SHP77 (cell line): ENCODE results near the gene IFT52.
"Not testable (repeated sequence)": the region's sequence is repeated elsewhere in the genome, so short reads cannot be mapped to it uniquely, and the experiment has no call there.

Experiments used
- DNase-seq, 2 experiments: peaks; one replicate each; lab custom pipeline; 2025; lab: John Stamatoyannopoulos, UW

IFT52 gene

GRCh38 chr20:43567477-43567876, 23.3 kb upstream of the IFT52 start:
- DNase-seq = no peak

DNA sequence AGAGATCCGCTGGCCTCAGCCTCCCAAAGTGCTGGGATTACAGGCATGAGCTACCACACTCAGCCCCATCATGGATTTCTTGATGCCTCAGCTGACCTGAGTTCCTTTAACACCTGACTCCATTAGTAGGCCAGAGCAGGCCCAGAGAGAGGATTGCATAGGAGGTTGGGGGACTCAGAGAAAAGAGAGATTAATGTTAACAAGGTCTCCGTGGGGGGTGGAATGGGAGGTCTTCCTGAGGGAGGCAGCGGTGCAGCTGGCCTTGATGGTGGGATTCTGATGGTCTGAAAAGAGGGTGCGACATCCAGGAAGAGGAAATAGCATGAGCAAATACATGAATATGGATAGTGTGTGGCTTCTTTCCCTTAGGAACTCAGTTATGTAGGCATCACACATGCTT, 22.0 kb upstream of the IFT52 start:
- no peak for DNase-seq

DNA sequence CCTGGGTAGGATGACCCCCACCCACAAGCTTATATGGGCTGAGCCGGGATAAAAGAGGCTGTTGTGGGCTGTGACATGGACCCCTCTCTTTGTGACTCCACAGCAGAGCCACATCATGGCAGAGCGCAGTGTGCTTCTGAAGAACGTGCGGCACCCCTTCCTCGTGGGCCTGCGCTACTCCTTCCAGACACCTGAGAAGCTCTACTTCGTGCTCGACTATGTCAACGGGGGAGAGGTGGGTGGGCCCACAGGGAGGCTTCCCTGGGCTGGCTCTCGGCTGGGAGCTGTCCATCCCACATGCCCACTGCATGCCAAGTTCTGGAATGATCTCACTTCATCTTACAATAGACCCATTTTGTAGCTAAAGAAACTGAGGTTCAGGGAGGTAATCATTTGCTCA, 21.5 kb upstream of the IFT52 start:
- no peak for DNase-seq

- DNase-seq = no peak
Observed at GRCh38 chr20:43570496-43570895, 20.2 kb upstream of the IFT52 start.

- DNase-seq = no peak
Observed at GRCh38 chr20:43571310-43571709, 19.4 kb upstream of the IFT52 start.

- DNase-seq = no peak
Observed at GRCh38 chr20:43571771-43572170, 19.0 kb upstream of the IFT52 start.

- no peak for DNase-seq
Observed at GRCh38 chr20:43572891-43573290, 17.8 kb upstream of the IFT52 start.

- no peak for DNase-seq
Observed at GRCh38 chr20:43576108-43576507, 14.6 kb upstream of the IFT52 start.

GRCh38 chr20:43579861-43580793, 10.6 kb upstream of the IFT52 start:
- DNase-seq = no peak

- DNase-seq = no peak
Observed at GRCh38 chr20:43583133-43583864, 7.4 kb upstream of the IFT52 start.

DNA sequence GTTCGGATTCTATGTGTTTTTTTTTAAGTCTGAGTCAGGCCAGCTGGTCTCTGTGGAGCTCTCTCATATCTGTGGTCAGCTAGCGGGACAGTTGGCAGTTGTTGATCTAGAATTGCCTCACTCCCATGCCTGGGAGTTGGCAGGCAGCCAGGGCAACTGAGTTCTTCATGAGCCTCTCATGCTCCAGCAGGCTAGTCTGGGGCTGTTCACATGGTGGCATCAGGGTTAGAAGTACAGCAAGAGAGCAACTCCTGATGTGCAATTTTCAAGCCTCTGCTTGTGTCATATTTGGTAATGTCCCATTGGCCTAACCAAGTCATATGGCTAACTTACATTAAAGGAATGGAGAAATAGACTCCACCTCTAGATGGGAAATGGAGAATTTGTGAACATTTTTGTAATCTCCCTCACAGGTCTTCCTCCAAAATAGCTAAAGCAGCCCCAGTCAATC, 6.7 kb upstream of the IFT52 start:
- DNase-seq = peak; percentile 57 to 82

GRCh38 chr20:43584448-43585136, 6.1 kb upstream of the IFT52 start:
- DNase-seq = no peak

DNA sequence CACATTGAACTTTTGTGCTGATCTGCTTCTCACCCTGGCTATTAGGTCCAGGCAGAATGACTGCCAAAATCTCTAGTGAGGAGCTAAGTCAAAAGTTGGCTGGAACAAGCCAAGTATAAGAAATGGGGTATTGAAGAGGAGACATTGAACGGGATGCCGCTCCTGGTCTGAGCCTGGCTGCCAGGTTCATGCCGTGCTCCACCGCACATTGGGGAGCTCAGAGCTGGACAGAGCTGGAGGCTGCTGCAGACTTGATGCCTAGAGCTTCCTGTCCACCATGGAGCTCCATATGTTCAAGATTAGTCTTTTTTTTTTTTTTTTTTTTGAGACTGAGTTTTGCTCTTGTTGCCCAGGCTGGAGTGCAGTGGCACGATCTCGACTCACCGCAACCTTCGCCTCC, 4.1 kb upstream of the IFT52 start:
- DNase-seq = no peak

- not testable (repeated sequence) for DNase-seq
Observed at GRCh38 chr20:43588526-43588925, 2.2 kb upstream of the IFT52 start.

DNA sequence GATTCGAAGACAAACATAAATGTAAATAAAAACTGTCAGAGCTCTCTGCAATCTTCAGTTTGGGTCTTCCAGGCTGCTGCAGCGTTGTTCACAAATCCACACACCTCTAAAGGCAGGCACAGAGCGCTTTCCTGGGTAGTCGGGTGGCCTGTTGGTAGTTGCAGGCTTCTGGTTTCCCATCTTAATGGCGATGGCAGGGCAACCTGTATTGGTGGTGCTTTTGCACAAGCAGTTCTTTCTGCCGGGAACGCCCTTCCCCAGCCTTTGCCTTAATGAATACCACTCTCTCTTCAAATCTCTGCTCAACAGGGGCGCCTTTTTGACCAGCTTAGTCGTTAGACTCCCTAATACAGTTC, 723 bp upstream of the IFT52 start:
- peak in 1 of 2 experiments; percentile 38 for DNase-seq

DNA sequence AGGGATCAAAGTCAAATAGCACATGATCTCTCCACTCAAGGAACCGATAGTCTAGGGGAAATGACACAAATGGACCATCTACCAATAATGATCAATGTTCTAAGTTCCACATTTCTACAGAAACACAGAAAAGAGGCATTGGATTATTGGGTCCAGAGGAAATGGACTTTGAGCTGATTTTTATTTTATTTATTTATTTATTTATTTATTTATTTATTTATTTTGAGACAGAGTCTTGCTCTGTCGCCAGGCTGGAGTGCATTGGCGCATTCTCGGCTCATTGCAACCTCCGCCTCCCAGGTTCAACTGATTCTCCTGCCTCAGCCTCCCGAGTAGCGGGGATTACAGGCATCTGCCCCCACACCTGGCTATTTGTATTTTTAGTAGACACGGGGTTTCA, 11.2 kb downstream of the IFT52 start:
- not testable (repeated sequence) for DNase-seq

GRCh38 chr20:43603124-43603523, 12.4 kb downstream of the IFT52 start:
- DNase-seq = no peak

DNA sequence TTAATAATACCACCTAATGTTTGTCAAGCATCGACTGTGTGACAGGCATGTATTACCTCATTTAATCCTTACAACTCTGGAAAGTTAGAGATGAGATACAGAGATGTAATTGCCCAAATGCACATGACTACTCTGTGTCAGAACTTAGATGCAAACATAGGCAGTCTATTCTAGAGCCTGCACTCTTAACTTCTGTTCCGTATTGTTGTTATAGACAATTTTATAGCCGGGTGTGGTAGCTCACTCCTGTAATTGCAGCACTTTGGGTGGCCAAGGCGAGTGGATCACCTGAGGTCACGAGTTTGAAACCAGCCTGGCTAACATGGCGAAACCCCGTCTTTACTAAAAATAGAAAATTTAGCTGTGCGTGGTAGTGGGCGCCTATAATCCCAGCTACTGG, 15.0 kb downstream of the IFT52 start:
- no peak for DNase-seq

- DNase-seq = not testable (repeated sequence)
Observed at GRCh38 chr20:43607278-43607677, 16.5 kb downstream of the IFT52 start.

- DNase-seq = no peak
Observed at GRCh38 chr20:43631598-43631997, 40.9 kb downstream of the IFT52 start.

DNA sequence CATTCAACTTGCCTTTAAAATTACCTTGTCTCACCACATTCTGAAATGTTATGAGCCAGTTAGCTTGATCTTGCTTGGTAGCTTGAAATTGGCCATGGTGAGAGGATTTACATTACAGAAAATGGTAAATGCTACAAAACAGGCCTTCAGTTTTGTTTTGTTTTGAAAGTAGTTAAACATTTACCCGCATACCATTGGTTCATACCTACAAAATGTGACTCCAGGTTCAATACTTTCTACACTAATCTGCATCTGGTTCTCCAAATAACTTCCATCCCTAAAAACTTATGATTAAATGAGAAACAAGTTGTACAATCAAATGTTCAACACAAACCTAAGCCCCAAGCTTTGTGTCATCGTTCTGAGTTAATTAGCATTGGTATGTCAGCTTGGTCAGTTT, 45.7 kb downstream of the IFT52 start:
- DNase-seq = no peak

DNA sequence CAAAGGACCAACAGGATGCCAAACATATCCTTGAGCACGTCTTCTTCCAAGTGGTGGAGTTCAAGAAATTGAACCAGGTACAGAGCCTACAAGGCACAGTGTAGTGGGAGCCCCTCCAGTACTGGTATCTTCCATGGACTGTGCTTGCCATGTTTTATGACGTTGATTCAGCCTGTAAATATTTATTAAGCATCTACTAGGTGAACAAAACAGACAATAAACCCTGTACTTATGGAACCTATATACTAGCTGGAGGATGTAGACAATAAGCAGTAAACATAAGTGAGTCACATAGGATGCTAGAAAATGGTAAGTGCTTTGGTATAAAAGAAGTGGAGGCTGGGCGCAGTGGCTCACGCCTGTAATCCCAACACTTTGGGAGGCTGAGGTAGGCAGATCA, 51.8 kb downstream of the IFT52 start:
- no peak for DNase-seq
